ENCODE data around the gene FZD7.

Gene FZD7

DNA sequence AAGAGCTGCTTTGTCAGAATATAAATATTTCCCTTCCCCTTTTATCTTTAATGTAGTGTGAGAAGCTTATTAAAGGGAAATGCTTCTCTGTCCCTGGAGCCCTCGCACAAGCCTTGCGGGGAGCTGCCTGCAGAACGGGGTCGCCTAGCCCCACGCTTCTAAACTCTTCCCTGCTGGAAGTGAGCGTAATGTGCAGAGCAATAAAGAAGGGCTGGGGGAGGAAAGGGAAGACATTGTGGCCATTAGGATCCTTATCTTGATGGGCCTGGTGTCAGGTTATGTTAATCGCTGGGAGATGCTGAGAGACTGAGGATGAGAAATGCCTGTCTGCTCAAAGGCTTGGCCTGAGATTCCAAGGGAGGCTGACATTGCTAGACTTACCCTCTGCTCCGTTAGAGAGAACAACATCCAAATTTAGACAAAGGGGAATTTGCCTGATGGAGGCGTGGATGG lies 18.9 kb upstream of the FZD7 start:
- no peak for DNase-seq

- no peak for DNase-seq
Observed at GRCh38 chr2:202015471-202015870, 18.2 kb upstream of the FZD7 start.

DNA sequence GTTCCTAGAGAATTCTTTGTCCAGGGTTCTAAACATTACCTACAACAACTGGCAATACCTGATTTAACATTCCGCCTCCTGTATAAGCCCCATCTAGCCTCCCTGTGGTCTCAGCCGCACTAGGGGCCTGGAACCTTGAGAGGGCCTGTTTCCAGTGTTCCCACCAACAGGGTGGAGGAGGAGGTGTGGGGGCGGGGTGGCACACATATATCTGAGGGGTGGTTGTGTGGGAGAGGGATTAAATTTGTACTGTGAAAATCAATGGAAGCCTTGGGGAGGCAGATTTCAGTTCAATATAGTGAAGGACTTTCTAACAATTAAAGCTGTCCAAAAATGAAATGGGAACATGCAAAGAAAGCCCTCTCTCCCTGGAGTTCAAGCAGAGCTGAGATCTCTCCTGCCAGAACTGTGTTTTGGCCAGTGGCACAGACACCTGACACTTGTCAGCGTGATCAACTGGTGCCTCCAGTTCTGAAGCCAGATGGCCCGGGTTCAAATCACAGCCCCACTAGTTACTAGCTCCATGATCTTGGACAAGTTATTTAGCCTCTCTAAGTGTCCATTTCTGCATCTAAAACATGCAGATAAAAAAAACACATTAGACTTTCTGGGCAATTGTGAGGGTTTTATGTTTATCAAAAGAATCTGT lies 17.0 kb upstream of the FZD7 start:
- no peak for DNase-seq

DNA sequence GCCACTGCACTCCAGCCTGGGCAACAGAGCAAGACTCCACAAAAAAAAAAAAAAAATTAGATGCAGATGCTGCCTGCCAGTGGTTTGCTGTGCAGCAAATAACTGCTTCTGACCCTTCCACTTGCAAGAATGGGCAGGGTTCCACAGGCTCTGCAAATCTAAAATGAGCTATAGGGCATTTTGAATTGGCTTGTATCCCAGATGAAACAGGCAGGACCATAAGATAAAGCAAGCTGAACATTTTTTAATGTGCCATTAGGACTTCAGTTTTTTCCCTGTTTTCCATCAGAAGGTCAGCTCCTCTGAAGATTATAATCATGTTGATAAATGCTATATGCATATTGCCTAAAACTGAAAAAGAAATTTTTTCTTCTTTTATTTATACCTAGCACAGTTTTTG lies 15.7 kb upstream of the FZD7 start:
- no peak for DNase-seq

- DNase-seq, result no peak
Observed at GRCh38 chr2:202018950-202019349, 14.7 kb upstream of the FZD7 start.

- DNase-seq, result no peak
Observed at GRCh38 chr2:202019689-202020450, 13.8 kb upstream of the FZD7 start.

- DNase-seq, result no peak
Observed at GRCh38 chr2:202022755-202023154, 10.9 kb upstream of the FZD7 start.

DNA sequence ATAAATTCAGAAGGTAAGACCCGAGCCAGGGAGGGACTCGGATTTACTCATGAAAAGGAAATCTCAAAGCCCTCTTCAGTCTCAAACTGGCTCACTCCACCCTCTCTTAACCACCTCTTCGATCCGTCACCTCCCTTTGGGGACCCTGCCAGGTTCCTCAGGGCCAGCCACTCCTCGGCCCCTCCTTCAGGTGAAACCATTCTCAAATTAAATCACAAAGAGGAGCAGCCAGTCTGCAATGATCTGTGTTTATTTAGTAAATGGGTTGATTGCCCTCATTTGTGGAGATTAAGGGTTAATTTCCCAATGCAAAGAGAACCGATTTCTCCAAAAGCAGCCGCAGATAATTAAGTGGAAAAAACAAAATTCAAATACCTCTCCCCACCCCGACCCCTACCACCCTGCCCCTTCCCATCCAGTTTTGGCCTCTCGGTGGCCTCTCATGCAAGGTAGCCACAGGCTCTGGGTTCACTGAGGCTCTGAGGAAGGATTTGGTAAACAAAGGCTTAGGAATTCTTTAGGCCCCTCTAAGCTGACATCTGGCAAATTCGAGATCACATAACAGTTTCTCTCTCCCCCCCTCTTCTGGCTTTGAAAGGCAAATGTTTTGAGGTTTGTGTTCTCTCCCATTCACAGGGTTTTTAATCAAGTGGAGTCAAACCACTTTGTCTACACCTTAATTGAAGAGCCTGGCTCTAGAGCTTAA lies 10.3 kb upstream of the FZD7 start:
- no peak for DNase-seq

GRCh38 chr2:202023904-202024266 lies 9.8 kb upstream of the FZD7 start:
- no peak for DNase-seq

DNA sequence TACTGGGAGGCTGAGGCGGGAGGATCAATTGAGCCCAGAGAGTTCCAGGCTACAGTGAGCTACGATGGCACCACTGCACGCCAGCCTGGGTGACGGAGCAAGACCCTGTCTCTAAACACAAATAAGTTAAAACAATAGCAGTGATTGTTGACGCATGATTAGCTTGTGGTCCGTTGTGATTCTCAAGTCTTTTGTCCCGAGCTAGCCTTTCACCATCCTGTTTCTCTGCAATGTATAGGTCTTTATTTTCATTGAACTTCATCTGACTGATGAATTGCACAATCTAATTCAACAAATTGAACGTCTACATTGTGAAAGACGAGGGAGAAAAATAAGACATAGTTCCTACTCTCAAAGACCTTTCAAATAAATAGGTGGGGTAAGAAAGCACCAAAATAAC lies 8.8 kb upstream of the FZD7 start:
- no peak for DNase-seq

DNA sequence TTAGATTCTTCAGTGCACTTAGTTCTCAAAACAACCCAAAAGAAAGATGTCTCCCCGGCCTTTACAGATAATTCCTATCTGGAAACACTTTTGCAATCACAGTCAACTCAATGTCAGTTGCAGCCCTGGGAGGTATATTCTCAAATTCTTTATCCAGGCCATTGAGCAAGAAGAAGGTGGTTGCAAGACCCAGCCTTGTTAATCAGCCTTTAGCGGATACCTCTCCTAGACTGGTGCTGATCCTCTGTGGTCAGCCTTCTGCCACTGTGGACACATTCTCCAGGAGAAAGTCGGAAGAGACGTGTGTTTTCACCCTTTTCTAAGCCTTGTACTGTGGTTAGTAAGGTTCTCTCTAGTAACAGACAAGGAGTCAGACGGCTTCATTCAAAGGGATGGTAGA lies 7.8 kb upstream of the FZD7 start:
- no peak for DNase-seq

- no peak for DNase-seq
Observed at GRCh38 chr2:202026507-202026906, 7.1 kb upstream of the FZD7 start.

DNA sequence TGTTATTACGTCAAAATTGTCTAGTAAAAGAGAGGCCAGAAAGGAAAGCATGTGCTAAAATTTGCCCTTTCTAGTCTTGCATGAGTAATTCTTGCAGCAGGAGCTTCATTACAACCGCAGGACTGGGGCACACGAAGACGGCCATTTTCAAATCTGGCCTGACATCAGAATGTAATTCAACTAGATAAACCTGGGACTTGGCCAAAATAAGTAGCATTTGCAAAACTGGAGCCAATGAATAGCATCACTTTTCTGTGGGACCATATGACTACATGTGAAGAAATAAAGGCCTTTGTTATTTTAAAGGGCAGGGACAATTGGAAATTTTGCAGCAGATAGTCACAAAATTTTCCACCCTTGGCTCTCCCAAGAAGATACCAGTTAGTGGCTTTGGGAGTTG lies 3.0 kb upstream of the FZD7 start:
- DNase-seq, result no peak

DNA sequence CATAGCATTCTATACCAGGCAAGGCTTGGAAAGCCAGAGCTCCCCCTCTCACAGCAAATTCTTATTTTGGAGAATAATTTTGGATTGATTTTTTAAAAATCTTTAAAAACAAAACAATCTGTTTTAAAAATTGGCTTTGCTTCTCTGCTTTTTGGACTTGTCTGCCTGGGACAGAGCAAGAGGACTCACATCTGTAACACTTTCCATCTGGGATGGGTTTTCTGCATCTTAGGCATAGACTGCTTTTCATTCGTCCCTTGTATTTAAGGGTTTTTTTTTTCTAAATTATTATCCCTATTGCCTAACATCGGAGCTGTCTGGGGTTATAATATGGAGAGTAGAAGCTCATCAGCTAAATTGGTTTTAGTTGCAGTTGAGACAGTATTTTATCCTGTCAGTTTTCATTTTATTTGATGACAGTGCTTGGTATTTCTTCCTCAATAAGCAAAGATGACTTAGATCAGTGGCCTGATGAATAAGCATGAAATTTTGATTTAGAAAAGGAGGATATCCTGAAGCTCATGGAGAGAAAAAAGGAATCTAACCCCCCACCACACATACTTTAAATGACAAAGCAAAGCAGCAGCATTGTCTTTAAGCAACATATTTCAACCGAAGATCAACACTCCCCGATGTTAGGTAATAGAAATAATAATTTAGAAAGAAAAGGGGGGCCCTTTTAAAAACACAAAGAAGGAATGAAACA lies 2.3 kb upstream of the FZD7 start:
- DNase-seq, result no peak

GRCh38 chr2:202032846-202033316 lies 774 bp upstream of the FZD7 start:
- peak; percentile 44 to 66 (median 50) for DNase-seq

- DNase-seq, result peak; percentile 39 to 76 (median 57)
Observed at GRCh38 chr2:202034249-202035088, 814 bp downstream of the FZD7 start.

DNA sequence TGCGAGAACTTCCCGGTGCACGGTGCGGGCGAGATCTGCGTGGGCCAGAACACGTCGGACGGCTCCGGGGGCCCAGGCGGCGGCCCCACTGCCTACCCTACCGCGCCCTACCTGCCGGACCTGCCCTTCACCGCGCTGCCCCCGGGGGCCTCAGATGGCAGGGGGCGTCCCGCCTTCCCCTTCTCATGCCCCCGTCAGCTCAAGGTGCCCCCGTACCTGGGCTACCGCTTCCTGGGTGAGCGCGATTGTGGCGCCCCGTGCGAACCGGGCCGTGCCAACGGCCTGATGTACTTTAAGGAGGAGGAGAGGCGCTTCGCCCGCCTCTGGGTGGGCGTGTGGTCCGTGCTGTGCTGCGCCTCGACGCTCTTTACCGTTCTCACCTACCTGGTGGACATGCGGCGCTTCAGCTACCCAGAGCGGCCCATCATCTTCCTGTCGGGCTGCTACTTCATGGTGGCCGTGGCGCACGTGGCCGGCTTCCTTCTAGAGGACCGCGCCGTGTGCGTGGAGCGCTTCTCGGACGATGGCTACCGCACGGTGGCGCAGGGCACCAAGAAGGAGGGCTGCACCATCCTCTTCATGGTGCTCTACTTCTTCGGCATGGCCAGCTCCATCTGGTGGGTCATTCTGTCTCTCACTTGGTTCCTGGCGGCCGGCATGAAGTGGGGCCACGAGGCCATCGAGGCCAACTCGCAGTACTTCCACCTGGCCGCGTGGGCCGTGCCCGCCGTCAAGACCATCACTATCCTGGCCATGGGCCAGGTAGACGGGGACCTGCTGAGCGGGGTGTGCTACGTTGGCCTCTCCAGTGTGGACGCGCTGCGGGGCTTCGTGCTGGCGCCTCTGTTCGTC lies 1.7 kb downstream of the FZD7 start:
- peak; percentile 59 to 65 (median 63) for DNase-seq

DNA sequence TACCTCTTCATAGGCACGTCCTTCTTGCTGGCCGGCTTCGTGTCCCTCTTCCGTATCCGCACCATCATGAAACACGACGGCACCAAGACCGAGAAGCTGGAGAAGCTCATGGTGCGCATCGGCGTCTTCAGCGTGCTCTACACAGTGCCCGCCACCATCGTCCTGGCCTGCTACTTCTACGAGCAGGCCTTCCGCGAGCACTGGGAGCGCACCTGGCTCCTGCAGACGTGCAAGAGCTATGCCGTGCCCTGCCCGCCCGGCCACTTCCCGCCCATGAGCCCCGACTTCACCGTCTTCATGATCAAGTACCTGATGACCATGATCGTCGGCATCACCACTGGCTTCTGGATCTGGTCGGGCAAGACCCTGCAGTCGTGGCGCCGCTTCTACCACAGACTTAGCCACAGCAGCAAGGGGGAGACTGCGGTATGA lies 2.3 kb downstream of the FZD7 start:
- no peak for DNase-seq

DNA sequence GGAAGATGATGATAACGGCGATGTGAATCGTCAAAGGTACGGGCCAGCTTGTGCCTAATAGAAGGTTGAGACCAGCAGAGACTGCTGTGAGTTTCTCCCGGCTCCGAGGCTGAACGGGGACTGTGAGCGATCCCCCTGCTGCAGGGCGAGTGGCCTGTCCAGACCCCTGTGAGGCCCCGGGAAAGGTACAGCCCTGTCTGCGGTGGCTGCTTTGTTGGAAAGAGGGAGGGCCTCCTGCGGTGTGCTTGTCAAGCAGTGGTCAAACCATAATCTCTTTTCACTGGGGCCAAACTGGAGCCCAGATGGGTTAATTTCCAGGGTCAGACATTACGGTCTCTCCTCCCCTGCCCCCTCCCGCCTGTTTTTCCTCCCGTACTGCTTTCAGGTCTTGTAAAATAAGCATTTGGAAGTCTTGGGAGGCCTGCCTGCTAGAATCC lies 3.0 kb downstream of the FZD7 start:
- no peak for DNase-seq

DNA sequence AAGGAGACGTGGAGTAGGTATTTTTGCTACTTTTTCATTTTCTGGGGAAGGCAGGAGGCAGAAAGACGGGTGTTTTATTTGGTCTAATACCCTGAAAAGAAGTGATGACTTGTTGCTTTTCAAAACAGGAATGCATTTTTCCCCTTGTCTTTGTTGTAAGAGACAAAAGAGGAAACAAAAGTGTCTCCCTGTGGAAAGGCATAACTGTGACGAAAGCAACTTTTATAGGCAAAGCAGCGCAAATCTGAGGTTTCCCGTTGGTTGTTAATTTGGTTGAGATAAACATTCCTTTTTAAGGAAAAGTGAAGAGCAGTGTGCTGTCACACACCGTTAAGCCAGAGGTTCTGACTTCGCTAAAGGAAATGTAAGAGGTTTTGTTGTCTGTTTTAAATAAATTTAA lies 3.4 kb downstream of the FZD7 start:
- DNase-seq, result peak; percentile 36 to 51 (median 47)

Measured in suppressor macrophage treated with lipopolysaccharide for 1 hour (primary cell).